Mesendoderm (in vitro differentiated cells): ENCODE results near the gene TRABD2A.

ENCODE experiments used
- DNase-seq: peaks from one replicate; pipeline ENCODE4 v3.0.0; 2013
- H2AK5ac ChIP-seq: 2 replicates; pipeline ENCODE4 v1.6.1; 2013; ENCODE audit warnings: low read length, inconsistent platforms
- H2BK120ac ChIP-seq: 2 replicates; pipeline ENCODE4 v1.6.1; 2013; ENCODE audit warnings: low read depth, mild to moderate bottlenecking, low read length, moderate library complexity, mixed read lengths
- H2BK15ac ChIP-seq: replicated peaks from 2 replicates; pipeline ENCODE4 v1.6.1; 2013; ENCODE audit warnings: low read depth, mild to moderate bottlenecking, moderate library complexity
- H2BK5ac ChIP-seq: 2 replicates; pipeline ENCODE4 v1.6.1; 2013; ENCODE audit warnings: low read length, inconsistent platforms
- H3K18ac ChIP-seq: 2 replicates; pipeline ENCODE4 v1.6.1; 2013; ENCODE audit warnings: mild to moderate bottlenecking, low read length, mixed read lengths
- H3K23ac ChIP-seq: one replicate; pipeline ENCODE4 v1.6.1; 2013; ENCODE audit warnings: low read length
- H3K27ac ChIP-seq: 2 replicates; pipeline ENCODE4 v1.5.1; 2013; ENCODE audit warnings: low read depth, mild to moderate bottlenecking, inconsistent platforms, low read length, moderate library complexity
- H3K27me3 ChIP-seq: 2 replicates; pipeline ENCODE4 v1.6.1; 2013; ENCODE audit warnings: low read length, control low read depth, mild to moderate bottlenecking, inconsistent platforms; ENCODE audit not compliant: insufficient read depth, poor library complexity
- H3K36me3 ChIP-seq: 2 replicates; pipeline ENCODE4 v1.6.1; 2013; ENCODE audit warnings: low read length, inconsistent platforms; ENCODE audit not compliant: control insufficient read depth, insufficient read depth
- H3K4ac ChIP-seq: one replicate; pipeline ENCODE4 v1.6.1; 2013; ENCODE audit warnings: low read depth, mild to moderate bottlenecking, low read length, moderate library complexity
- H3K4me1 ChIP-seq: 2 replicates; pipeline ENCODE4 v1.6.1; 2013; ENCODE audit warnings: low read depth, low read length, inconsistent platforms; ENCODE audit not compliant: control insufficient read depth
- H3K4me2 ChIP-seq: 2 replicates; pipeline ENCODE4 v1.6.1; 2013; ENCODE audit warnings: low read length
- H3K4me3 ChIP-seq: 2 replicates; pipeline ENCODE4 v1.5.1; 2013; ENCODE audit warnings: mild to moderate bottlenecking, low read length
- H3K56ac ChIP-seq: one replicate; pipeline ENCODE4 v1.6.1; 2013; ENCODE audit warnings: low read length
- H3K79me1 ChIP-seq: 2 replicates; pipeline ENCODE4 v1.6.1; 2013; ENCODE audit warnings: low read length, inconsistent platforms
- H3K79me2 ChIP-seq: 2 replicates; pipeline ENCODE4 v1.6.1; 2013; ENCODE audit warnings: mild to moderate bottlenecking, low read length; ENCODE audit not compliant: control insufficient read depth, insufficient read depth
- H3K9ac ChIP-seq: 2 replicates; pipeline ENCODE4 v1.6.1; 2013; ENCODE audit warnings: low read length, inconsistent platforms
- H4K5ac ChIP-seq: one replicate; pipeline ENCODE4 v1.6.1; 2013; ENCODE audit warnings: low read length
- H4K8ac ChIP-seq: one replicate; pipeline ENCODE4 v1.6.1; 2013; ENCODE audit warnings: low read depth, mild to moderate bottlenecking, control low read depth, low read length, moderate library complexity
- WGBS: extraction: QIAGEN DNeasy Blood & Tissue Kit; methylation state at CpG from one replicate; pipeline ENCODE4 v1.1.7; 2013; ENCODE audit warnings: low lambda C conversion rate, missing lambda C conversion rate; ENCODE audit not compliant: insufficient coverage; ENCODE audit errors: extremely low coverage; 5-methylcytosine and 5-hydroxymethylcytosine counted together

TRABD2A gene

GRCh38 chr2:84858123-84858522, 22.8 kb downstream of the TRABD2A start:
- Histone ChIP-seq H3K18ac (no peak overlapping the region), H2BK120ac (no peak overlapping the region), H4K8ac (no peak overlapping the region), H2AK5ac (no peak overlapping the region), H3K4me1 (peaks cover 6% of the 10 kb centered on the region), H3K79me1 (no peaks in the 10 kb centered on the region), H3K4me3 (no peak overlapping the region), H3K56ac (no peak overlapping the region), H3K23ac (no peak overlapping the region), H2BK15ac (no peak overlapping the region), H3K9ac (no peak overlapping the region), H3K4ac (no peak overlapping the region), H3K27ac (no peak overlapping the region), H4K5ac (no peak overlapping the region), H3K36me3 (no peaks in the 10 kb centered on the region), H3K4me2 (no peak overlapping the region), H3K27me3 (no peaks in the 10 kb centered on the region), H3K79me2 (no peaks in the 10 kb centered on the region), H2BK5ac (no peak overlapping the region)
- DNase-seq = peak; percentile 55
- WGBS = no CpG with 5 or more reads among the region's 3 CpGs

DNA sequence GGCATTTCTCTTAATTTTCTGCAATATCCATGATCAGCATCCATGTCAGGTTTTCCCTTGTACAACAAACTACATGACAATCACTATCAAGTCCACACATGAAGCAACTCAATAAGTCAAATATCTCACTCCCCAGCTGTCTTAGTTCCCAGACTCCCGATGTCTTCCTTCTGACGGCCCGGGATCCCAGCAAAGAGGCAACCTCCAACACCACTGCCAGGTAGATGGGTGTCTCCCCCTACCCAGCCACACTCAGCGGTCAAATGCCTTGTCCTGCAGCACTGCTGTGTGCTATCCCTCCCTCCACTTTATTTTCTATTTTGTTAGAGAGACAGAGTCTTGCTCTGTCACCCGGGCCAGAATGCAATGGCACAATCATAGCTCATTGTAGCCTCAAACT, 23.3 kb downstream of the TRABD2A start:
- Histone ChIP-seq H2BK15ac (no peak overlapping the region), H3K18ac (no peak overlapping the region), H3K79me2 (no peaks in the 10 kb centered on the region), H3K27me3 (no peaks in the 10 kb centered on the region), H4K5ac (no peak overlapping the region), H4K8ac (no peak overlapping the region), H3K23ac (no peak overlapping the region), H2AK5ac (no peak overlapping the region), H3K79me1 (no peaks in the 10 kb centered on the region), H3K56ac (no peak overlapping the region), H3K4ac (no peak overlapping the region), H3K27ac (no peak overlapping the region), H3K4me2 (no peak overlapping the region), H3K36me3 (no peaks in the 10 kb centered on the region), H2BK5ac (no peak overlapping the region), H3K4me1 (peaks cover 6% of the 10 kb centered on the region), H2BK120ac (no peak overlapping the region), H3K9ac (no peak overlapping the region), H3K4me3 (no peak overlapping the region)
- no CpG with 5 or more reads among the region's 5 CpGs for WGBS
- no peak for DNase-seq

DNA sequence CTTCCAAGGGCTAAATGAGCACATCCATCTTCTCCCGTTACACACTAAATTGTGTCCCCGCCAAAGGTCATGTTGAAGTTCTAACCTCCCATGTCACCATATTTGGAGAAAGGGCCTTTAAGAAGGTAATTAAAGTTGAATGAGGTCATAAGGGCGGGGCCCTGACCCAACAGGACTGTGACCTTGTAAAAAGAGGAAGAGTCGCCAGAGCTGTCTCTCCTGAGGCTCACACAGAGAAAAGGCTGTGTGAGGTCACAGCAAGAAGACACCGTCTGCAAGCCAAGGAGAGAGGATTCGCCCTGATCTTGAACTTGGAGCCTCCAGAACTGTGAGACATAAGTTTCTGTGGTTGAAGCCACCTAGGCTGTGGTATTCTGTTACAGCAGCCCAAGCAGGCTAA, 24.1 kb downstream of the TRABD2A start:
- Histone ChIP-seq H4K5ac (no peak overlapping the region), H4K8ac (no peak overlapping the region), H3K56ac (no peak overlapping the region), H3K18ac (no peak overlapping the region), H3K9ac (no peak overlapping the region), H3K36me3 (no peaks in the 10 kb centered on the region), H2BK120ac (no peak overlapping the region), H3K23ac (no peak overlapping the region), H3K4ac (no peak overlapping the region), H2AK5ac (no peak overlapping the region), H2BK5ac (no peak overlapping the region), H3K79me1 (no peaks in the 10 kb centered on the region), H3K79me2 (no peaks in the 10 kb centered on the region), H2BK15ac (no peak overlapping the region), H3K4me3 (no peak overlapping the region), H3K27ac (no peak overlapping the region), H3K4me1 (peaks cover 6% of the 10 kb centered on the region), H3K27me3 (no peaks in the 10 kb centered on the region), H3K4me2 (no peak overlapping the region)
- DNase-seq = no peak
- WGBS = no CpG with 5 or more reads among the region's 6 CpGs

DNA sequence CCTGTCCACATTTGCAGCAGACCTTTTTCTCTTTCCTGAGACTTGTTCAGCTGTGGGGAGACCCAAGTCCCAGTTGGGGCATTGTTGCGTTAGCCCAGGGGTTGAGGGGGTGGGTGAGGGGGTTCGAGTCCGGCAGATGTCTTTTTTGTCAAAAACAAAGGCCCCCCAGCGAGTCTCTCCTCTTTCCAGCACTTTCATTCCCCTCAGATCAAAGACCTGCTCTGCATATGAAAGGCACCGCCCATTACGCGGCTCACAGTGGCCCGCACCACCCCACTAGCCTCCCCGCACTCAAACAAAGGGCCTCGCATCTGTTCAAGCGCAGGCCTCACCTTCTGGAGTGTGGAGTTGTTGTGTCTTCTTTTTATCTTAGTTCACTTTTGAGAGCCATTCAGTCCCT, 25.2 kb downstream of the TRABD2A start:
- H3K36me3 ChIP-seq = no peaks in the 10 kb centered on the region
- H3K4me3 ChIP-seq = no peak overlapping the region
- H3K27ac ChIP-seq = no peak overlapping the region
- no peak overlapping the region for H3K4ac ChIP-seq
- no peaks in the 10 kb centered on the region for H3K27me3 ChIP-seq
- H4K5ac ChIP-seq = no peak overlapping the region
- H3K79me2 ChIP-seq = no peaks in the 10 kb centered on the region
- H2BK15ac ChIP-seq = no peak overlapping the region
- H2BK120ac ChIP-seq = no peak overlapping the region
- no peak overlapping the region for H3K18ac ChIP-seq
- peaks cover 6% of the 10 kb centered on the region for H3K4me1 ChIP-seq
- no peak for DNase-seq
- H3K23ac ChIP-seq = no peak overlapping the region
- no peak overlapping the region for H2AK5ac ChIP-seq
- no peak overlapping the region for H3K4me2 ChIP-seq
- H3K56ac ChIP-seq = no peak overlapping the region
- no peaks in the 10 kb centered on the region for H3K79me1 ChIP-seq
- H3K9ac ChIP-seq = no peak overlapping the region
- no CpG with 5 or more reads among the region's 11 CpGs for WGBS
- H4K8ac ChIP-seq = no peak overlapping the region
- no peak overlapping the region for H2BK5ac ChIP-seq

- no peak for DNase-seq
- WGBS = no CpG with 5 or more reads among the region's 4 CpGs
- H3K4me3 ChIP-seq = no peak overlapping the region
- no peak overlapping the region for H2BK15ac ChIP-seq
- H4K8ac ChIP-seq = no peak overlapping the region
- H3K9ac ChIP-seq = no peak overlapping the region
- H3K56ac ChIP-seq = no peak overlapping the region
- no peak overlapping the region for H4K5ac ChIP-seq
- H2BK120ac ChIP-seq = no peak overlapping the region
- no peaks in the 10 kb centered on the region for H3K79me1 ChIP-seq
- H3K4me1 ChIP-seq = peaks cover 6% of the 10 kb centered on the region
- H3K23ac ChIP-seq = no peak overlapping the region
- H3K4me2 ChIP-seq = no peak overlapping the region
- H2AK5ac ChIP-seq = no peak overlapping the region
- H2BK5ac ChIP-seq = no peak overlapping the region
- H3K18ac ChIP-seq = no peak overlapping the region
- no peaks in the 10 kb centered on the region for H3K27me3 ChIP-seq
- no peak overlapping the region for H3K27ac ChIP-seq
- H3K4ac ChIP-seq = no peak overlapping the region
- no peaks in the 10 kb centered on the region for H3K79me2 ChIP-seq
- no peaks in the 10 kb centered on the region for H3K36me3 ChIP-seq
Measured at GRCh38 chr2:84854850-84855249, 26.0 kb downstream of the TRABD2A start.

- Histone ChIP-seq H3K36me3 (no peaks in the 10 kb centered on the region), H3K18ac (no peak overlapping the region), H2BK5ac (no peak overlapping the region), H4K5ac (no peak overlapping the region), H3K79me1 (no peaks in the 10 kb centered on the region), H4K8ac (no peak overlapping the region), H2AK5ac (no peak overlapping the region), H2BK120ac (no peak overlapping the region), H3K4ac (no peak overlapping the region), H3K56ac (no peak overlapping the region), H3K4me2 (no peak overlapping the region), H3K23ac (no peak overlapping the region), H3K27ac (no peak overlapping the region), H3K79me2 (no peaks in the 10 kb centered on the region), H3K4me3 (no peak overlapping the region), H2BK15ac (no peak overlapping the region), H3K4me1 (peaks cover 4% of the 10 kb centered on the region), H3K9ac (no peak overlapping the region), H3K27me3 (no peaks in the 10 kb centered on the region)
- WGBS = no CpG with 5 or more reads among the region's 3 CpGs
- no peak for DNase-seq
Measured at GRCh38 chr2:84851876-84852275, 29.0 kb downstream of the TRABD2A start.
